Keratinocyte (primary cell): Measurements from ENCODE around the gene BEGAIN. TPM values are rescaled to one million over a fixed set of nuclear protein-coding genes. Genes with fewer than 3 reads are reported as not detected.
A peak's percentile ranks its signal among the peaks of the same experiment; 100 is the strongest.

Source experiments
- DNase-seq: peaks from one replicate; pipeline ENCODE4 v3.0.0-alpha.2; 2011; ENCODE audit warnings: low read depth, missing footprints, low spot score
- FAIRE-seq: peaks from 2 replicates; lab custom pipeline; 2011; peaks lifted over from hg19 to GRCh38; lab: Jason Lieb, UNC
- H2AFZ ChIP-seq: 2 replicates; pipeline ENCODE4 v1.6.0; 2012; ENCODE audit warnings: low read length, control low read depth, inconsistent platforms; ENCODE audit not compliant: control insufficient read depth
- H3K27ac ChIP-seq: 2 replicates; pipeline ENCODE4 v1.5.1; 2011; ENCODE audit warnings: low read length; ENCODE audit not compliant: control insufficient read depth, insufficient read depth
- H3K27me3 ChIP-seq: 3 replicates; pipeline ENCODE4 v1.6.0; 2011; ENCODE audit warnings: low read length; ENCODE audit not compliant: control insufficient read depth, insufficient read depth; ENCODE audit errors: extremely low read depth
- H3K36me3 ChIP-seq, 2 experiments: 2 replicates in 1 of 2; 3 replicates in 1 of 2; pipeline ENCODE4 v1.5.1; 2011; ENCODE audit warnings: low read length in 2 of 2, mild to moderate bottlenecking in 1 of 2; ENCODE audit not compliant: control insufficient read depth in 2 of 2, insufficient read depth in 2 of 2; ENCODE audit errors: extremely low read depth in 1 of 2
- H3K4me1 ChIP-seq: 3 replicates; pipeline ENCODE4 v1.5.1; 2011; ENCODE audit warnings: low read length; ENCODE audit not compliant: control insufficient read depth, insufficient read depth; ENCODE audit errors: extremely low read depth
- H3K4me2 ChIP-seq: 3 replicates; pipeline ENCODE4 v1.6.0; 2011; ENCODE audit warnings: low read depth, low read length; ENCODE audit not compliant: control insufficient read depth, insufficient read depth; ENCODE audit errors: extremely low read depth
- H3K4me3 ChIP-seq, 3 experiments: fragments of 200-600 bp in 1 of 3; sonication (generic) in 1 of 3; 2 replicates in 2 of 3; 3 replicates in 1 of 3; pipeline ENCODE4 v1.5.1; 2011 to 2016; ENCODE audit warnings: low read length in 3 of 3, mild to moderate bottlenecking in 3 of 3, control low read depth in 2 of 3, inconsistent platforms in 1 of 3, low read depth in 1 of 3, mixed read lengths in 1 of 3, mixed run types in 1 of 3, moderate library complexity in 1 of 3; ENCODE audit not compliant: control insufficient read depth in 2 of 3, insufficient read depth in 2 of 3; ENCODE audit errors: extremely low read depth in 1 of 3
- H3K79me2 ChIP-seq: 2 replicates; pipeline ENCODE4 v1.6.0; 2012; ENCODE audit warnings: low read length; ENCODE audit not compliant: control insufficient read depth, insufficient read depth
- H3K9ac ChIP-seq: 3 replicates; pipeline ENCODE4 v1.6.0; 2011; ENCODE audit warnings: low read length; ENCODE audit not compliant: control insufficient read depth, insufficient read depth; ENCODE audit errors: extremely low read depth
- H3K9me1 ChIP-seq: 3 replicates; pipeline ENCODE4 v1.6.0; 2011; ENCODE audit warnings: low read length; ENCODE audit not compliant: control insufficient read depth, insufficient read depth; ENCODE audit errors: extremely low read depth
- H3K9me3 ChIP-seq: 2 replicates; pipeline ENCODE4 v1.5.1; 2012; ENCODE audit warnings: low read depth, low read length; ENCODE audit not compliant: control insufficient read depth
- H4K20me1 ChIP-seq: 3 replicates; pipeline ENCODE4 v1.6.0; 2011; ENCODE audit warnings: low read length; ENCODE audit not compliant: control insufficient read depth, insufficient read depth; ENCODE audit errors: extremely low read depth
- EZH2 ChIP-seq: IDR thresholded peaks from one replicate; pipeline ENCODE4 v1.6.1; 2012; ENCODE audit warnings: inconsistent platforms, mild to moderate bottlenecking, low read length, moderate library complexity
- dilution Hi-C: fragments of 300-500 bp; cut with MboI; formaldehyde crosslinking; loops from one replicate; pipeline ENCODE4 v1.7.0; 2020; ENCODE audit warnings: low sequenced_read_pairs; ENCODE audit not compliant: extremely low pct_ligation_motif_present
- polyA plus RNA-seq, 5 experiments: library from polyadenylated mRNA; depleted of rRNA in 3 of 5; stranded (reverse) in 3 of 5; stranded (forward) in 1 of 5; unstranded in 1 of 5; fragments of >200 nt; gene quantifications; 1 replicate in 1 of 5; 2 replicates in 3 of 5; 3 replicates in 1 of 5; pipeline versions ENCODE4 v1.2.1 to v1.2.3, GENCODE V29; 2011 to 2012; ENCODE audit warnings: missing spikeins in 2 of 5, low read depth in 1 of 5, low replicate concordance in 1 of 5
- TF ChIP-seq, protein P1 (sequence below), 3 experiments: IDR thresholded peaks in 1 of 3; conservative IDR thresholded peaks in 1 of 3; optimal IDR thresholded peaks in 1 of 3; 2 replicates in 2 of 3; 3 replicates in 1 of 3; pipeline versions ENCODE3 to v1.5.1; 2011; ENCODE audit warnings: low read length in 3 of 3, mild to moderate bottlenecking in 3 of 3, moderate library complexity in 2 of 3, control low read depth in 1 of 3, inconsistent platforms in 1 of 3; ENCODE audit not compliant: insufficient read depth in 2 of 3; ENCODE audit errors: extremely low read depth in 1 of 3

The BEGAIN gene
- polyA plus RNA-seq, 1 donor (not counting 4 experiments of a cell fraction or from before 2014, with no cell fraction given) = 0.25 TPM

DNA sequence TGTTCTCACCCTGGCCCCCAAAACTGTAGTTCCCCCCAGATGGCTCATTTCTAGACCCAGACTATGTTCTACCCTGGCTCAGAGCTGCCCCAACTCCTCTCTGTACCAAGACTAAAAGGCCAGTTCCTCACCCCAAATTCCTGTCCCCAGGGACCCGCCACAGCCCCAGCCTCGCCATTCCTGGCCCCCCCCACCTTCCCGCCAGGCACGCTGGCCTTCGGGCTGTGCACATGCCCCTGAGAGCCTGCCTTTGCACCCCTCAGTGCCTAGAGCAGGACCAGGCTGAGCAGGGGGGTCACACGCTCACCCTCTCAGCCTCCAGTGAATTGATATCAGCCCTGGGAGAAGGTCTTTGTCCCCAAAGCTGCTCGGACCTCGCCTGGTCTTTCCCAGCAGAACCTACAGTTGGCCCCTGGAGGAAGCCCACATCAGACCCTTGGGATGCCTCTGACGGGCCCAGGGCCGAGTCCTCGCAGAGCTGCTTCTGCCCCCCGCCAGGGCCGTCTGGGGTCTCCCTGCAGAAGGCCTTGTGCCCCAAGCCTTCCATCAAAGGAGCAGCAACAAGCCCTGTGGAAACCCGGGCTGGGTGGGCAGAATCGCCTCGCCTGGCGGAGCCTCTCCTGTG lies 32.4 kb downstream of the BEGAIN start:
- no peaks in the 10 kb centered on the region for H3K9me1 ChIP-seq
- TF ChIP-seq, protein P1, sequence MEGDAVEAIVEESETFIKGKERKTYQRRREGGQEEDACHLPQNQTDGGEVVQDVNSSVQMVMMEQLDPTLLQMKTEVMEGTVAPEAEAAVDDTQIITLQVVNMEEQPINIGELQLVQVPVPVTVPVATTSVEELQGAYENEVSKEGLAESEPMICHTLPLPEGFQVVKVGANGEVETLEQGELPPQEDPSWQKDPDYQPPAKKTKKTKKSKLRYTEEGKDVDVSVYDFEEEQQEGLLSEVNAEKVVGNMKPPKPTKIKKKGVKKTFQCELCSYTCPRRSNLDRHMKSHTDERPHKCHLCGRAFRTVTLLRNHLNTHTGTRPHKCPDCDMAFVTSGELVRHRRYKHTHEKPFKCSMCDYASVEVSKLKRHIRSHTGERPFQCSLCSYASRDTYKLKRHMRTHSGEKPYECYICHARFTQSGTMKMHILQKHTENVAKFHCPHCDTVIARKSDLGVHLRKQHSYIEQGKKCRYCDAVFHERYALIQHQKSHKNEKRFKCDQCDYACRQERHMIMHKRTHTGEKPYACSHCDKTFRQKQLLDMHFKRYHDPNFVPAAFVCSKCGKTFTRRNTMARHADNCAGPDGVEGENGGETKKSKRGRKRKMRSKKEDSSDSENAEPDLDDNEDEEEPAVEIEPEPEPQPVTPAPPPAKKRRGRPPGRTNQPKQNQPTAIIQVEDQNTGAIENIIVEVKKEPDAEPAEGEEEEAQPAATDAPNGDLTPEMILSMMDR (optimal IDR thresholded peaks at IDR 0.05 in 1 of 3, IDR thresholded peaks at IDR 0.05 in 1 of 3, conservative IDR thresholded peaks at IDR 0.05 in 1 of 3; ENCODE audit: extremely low read depth in 1 of 3, insufficient read depth in 2 of 3, low read length in 3 of 3) = no peak
- TF ChIP-seq EZH2 = no peak
- H3K27ac ChIP-seq = no peak overlapping the region
- no peaks in the 10 kb centered on the region for H3K36me3 ChIP-seq
- peaks cover 2% of the 10 kb centered on the region for H3K4me1 ChIP-seq
- FAIRE-seq = no peak
- no peaks in the 10 kb centered on the region for H3K79me2 ChIP-seq
- H3K9me3 ChIP-seq = no peaks in the 10 kb centered on the region
- H3K4me2 ChIP-seq = no peak overlapping the region
- no peak overlapping the region for H3K4me3 ChIP-seq
- H4K20me1 ChIP-seq = no peaks in the 10 kb centered on the region
- H3K9ac ChIP-seq = no peak overlapping the region
- dilution Hi-C loops = no loop called here
- DNase-seq = no peak
- H2AFZ ChIP-seq = no peak overlapping the region
- H3K27me3 ChIP-seq = peaks cover 17% of the 10 kb centered on the region

DNA sequence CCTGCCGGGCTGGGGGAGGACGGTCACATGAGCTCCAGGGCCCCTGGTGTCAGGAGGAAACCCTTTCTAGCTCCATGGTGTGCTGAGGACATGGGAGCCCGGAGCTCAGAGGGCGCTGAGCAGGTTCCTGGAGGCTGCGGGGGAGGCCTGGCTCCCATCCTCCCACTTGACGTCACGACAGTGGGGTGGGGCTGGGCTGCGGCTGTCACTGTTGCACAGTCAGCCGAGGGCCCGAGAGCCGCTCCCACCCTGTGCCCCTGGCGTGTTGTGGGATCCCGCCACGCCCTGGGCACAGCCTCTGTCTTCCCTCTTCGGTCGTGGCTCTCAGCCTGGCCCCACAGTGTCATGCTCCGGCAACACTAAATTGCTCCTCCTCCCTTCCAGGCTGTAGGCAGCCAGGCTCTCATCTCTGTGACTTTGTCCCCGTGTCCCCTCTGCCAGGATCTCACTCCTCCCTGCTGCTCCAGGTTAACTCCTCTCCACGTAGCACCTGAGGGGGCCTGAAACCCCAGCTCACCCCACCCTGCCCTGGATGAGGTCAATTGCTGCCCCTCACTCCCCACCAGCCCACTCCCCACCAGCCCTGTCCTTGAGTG lies 33.0 kb downstream of the BEGAIN start:
- no peak overlapping the region for H3K9ac ChIP-seq
- DNase-seq (no peak), FAIRE-seq (no peak)
- no peak overlapping the region for H3K27ac ChIP-seq
- dilution Hi-C loops = no loop called here
- peak overlapping the region; percentile 17 for H3K4me2 ChIP-seq
- H3K4me3 ChIP-seq = no peak overlapping the region
- H4K20me1 ChIP-seq = no peaks in the 10 kb centered on the region
- no peaks in the 10 kb centered on the region for H3K9me3 ChIP-seq
- H2AFZ ChIP-seq = no peak overlapping the region
- no peaks in the 10 kb centered on the region for H3K9me1 ChIP-seq
- TF ChIP-seq, protein P1 (optimal IDR thresholded peaks at IDR 0.05 in 1 of 3, IDR thresholded peaks at IDR 0.05 in 1 of 3, conservative IDR thresholded peaks at IDR 0.05 in 1 of 3; ENCODE audit: extremely low read depth in 1 of 3, insufficient read depth in 2 of 3, low read length in 3 of 3) = no peak
- no peak for TF ChIP-seq EZH2
- no peaks in the 10 kb centered on the region for H3K79me2 ChIP-seq
- no peaks in the 10 kb centered on the region for H3K36me3 ChIP-seq
- peaks cover 2% of the 10 kb centered on the region for H3K4me1 ChIP-seq
- H3K27me3 ChIP-seq = peaks cover 22% of the 10 kb centered on the region
